ENCODE results near the gene CAMTA1.

DNA sequence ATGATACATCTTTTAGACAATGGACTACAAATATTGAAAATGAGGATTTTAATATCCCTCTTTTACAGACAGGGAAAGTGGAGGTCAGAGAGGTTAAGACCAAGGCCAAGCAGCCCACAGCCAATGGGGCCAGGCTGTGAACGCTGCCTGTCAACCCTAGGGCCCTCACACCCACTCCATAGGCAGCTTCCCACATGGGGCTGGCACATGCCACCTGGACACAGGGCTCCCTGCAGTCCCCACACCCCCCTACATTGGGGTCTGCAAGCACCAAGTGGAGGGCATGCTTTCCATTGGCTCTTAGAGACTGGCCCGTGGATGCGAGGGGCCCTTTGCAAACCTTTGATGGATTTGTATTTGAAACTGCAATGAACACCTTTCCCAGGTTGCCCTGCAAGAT lies 637.3 kb downstream of the CAMTA1 start:
- TF ChIP-seq POLR2A (IDR thresholded peaks at IDR 0.05) (no peak), POLR2AphosphoS5 (IDR thresholded peaks at IDR 0.05) (no peak)
- TF ChIP-seq, protein P1, sequence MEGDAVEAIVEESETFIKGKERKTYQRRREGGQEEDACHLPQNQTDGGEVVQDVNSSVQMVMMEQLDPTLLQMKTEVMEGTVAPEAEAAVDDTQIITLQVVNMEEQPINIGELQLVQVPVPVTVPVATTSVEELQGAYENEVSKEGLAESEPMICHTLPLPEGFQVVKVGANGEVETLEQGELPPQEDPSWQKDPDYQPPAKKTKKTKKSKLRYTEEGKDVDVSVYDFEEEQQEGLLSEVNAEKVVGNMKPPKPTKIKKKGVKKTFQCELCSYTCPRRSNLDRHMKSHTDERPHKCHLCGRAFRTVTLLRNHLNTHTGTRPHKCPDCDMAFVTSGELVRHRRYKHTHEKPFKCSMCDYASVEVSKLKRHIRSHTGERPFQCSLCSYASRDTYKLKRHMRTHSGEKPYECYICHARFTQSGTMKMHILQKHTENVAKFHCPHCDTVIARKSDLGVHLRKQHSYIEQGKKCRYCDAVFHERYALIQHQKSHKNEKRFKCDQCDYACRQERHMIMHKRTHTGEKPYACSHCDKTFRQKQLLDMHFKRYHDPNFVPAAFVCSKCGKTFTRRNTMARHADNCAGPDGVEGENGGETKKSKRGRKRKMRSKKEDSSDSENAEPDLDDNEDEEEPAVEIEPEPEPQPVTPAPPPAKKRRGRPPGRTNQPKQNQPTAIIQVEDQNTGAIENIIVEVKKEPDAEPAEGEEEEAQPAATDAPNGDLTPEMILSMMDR (IDR thresholded peaks at IDR 0.05) = no peak

All from prostate gland (tissue), 2 donors.